Left renal cortex interstitium (tissue), 4 donors: ENCODE measurements around the gene TPRN. TPM values are rescaled to one million over a fixed set of nuclear protein-coding genes. Genes with fewer than 3 reads are reported as not detected.

Experiments used
- DNase-seq, 4 donors: peaks; one replicate each; pipeline ENCODE4 v3.0.0-alpha.2; 2013; ENCODE audit warnings: low read depth in 4 of 4, low spot score in 2 of 4, missing footprints in 1 of 4
- polyA plus RNA-seq, 4 donors: library from polyadenylated mRNA; unstranded; fragments of 120-200 nt; gene quantifications; one replicate each; pipeline ENCODE4 v1.2.1, GENCODE V29; 2013; ENCODE audit not compliant: insufficient read length in 4 of 4

Gene TPRN
- polyA plus RNA-seq, 4 donors: 12.8 to 15.4 (median 14.7) TPM

DNA sequence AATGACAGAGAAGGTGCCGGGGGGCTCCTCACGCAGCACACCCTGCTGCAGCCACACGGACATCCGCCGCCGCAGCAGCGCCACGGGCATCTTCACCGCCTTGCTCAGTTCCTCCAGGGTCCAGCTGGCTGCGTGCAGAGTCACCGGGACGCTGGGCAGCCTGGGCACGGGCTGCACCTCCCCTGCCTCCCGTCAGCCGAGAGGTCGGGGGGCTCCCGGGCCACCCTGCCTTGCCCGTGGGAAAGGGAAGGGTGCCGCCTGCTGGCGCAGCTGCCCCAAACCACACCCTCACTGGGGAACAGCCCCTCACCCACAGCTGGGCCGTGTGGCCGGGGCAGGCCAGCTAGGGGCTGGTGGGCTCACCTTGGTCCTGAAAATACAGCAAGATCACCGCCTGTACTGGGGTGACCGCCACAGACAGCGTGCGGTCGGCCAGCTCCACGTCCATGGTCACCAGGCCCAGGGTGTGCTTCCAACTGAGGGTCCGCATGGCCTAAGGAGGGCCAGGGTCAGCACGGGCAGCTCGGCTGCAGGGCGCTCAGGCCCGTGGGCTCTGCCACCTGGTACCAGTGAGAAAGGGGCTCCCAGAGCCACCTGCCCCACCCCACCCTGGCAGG, 25.1 kb downstream of the TPRN start:
- no peak for DNase-seq

DNA sequence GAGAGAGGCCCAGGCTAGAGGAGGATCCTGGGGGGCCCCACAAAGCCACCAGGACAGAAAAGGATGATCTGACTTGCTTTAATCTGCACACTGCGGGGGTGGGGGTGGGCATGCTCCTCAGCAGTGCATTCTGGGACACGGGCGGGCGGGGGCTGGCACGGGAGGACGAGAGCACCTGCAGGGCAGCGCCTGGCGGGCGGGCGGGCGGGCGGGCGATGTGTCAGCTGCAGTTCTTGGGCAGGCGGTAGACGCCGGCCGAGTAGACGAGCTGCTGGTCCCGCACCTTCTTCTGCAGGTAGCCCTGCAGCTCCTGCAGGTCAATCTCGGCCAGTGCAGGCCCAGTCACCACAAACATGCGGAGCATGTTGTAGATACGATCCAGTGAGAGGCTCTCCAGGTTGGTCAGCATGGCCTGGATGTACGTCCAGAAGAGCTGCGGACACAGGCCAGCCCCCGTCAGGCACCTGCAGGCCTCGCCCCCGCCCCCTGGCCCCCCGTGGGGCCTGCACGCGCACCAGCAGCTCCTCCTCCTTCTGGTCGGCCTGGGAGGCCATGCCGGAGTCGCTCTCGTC, 25.7 kb downstream of the TPRN start:
- no peak for DNase-seq

DNA sequence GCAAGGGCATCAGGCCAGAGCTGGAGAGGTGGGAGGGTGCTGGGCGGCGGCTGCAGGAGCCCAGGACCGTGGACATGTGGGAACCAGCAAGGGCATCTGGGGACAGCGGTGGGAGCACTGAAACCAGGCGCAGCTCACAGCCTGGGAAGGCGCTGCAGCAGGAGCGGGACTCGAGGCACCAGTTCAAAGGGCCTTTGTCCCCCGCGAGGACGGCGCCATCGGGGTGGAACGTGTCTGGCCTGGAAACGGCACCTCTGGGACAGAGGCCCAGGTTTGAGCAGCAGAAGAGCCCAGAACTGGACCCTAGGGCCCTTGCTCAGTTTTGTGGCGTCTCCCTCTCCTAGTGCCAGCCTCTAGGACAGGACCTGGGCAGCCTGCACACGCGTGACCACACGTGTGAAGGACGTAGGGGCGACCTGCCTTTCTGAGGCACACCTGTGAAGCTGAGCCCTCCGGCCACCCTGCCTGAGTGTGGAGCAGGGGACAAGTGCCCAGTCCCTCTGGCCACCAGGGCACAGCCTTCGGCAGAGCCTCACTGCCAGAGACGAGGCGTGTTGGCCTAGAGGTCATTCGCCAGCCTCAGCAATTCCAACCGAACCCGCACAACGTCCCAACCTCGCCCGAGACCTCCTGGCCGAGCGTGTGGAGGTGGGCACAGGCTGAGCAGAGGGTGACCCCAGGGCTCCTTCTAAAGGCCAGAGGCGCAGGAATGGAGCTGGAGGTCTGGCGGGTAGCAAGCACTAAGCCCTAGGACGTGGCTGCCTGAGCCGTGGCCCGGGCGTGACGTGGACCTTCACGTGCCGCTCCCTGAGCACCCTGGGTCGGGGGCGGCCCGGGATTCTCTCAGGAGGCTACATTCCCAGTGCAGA, 26.5 kb downstream of the TPRN start:
- DNase-seq: no peak

DNA sequence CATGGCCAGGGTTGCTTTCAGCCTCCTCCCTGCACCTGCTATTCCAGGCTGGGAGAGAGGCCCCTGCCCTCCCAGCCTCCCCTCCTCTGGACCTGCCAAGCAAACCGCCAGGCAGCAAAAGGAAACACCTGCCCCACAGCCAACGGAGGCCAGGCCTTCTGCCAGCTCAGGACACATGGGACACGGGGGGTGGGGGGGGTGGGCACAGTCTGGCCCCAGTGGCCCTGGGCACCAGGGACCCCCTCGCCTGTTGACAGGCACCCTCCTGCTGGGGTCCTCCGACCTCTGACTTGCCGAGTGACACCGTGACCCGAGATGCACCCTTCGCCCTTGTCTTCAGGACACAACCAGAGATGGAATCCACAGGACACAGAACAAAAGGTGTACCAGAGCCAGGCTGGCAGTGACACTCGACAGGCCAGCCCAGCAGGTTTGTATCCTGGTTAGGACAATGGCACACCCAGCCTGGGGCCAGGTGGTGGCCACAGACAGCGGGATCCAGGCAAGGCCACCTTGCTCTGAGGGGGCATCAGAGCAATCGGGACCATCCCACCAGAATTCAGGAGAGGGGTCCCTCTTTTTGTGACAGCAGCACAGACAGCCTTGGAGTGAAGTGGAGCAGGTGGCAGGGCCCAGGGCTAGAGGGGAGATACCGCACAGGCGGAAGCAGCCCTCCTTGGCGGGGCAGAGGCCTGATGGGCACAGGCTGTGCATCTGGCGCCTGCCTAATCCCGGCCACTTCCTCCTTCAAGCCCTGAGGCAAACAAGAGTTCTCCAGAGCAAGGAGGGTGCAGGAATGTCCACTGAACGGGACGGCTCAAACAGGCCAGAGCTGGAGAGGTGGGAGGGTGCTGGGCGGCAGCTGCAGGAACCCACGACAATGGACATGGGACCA, 27.4 kb downstream of the TPRN start:
- DNase-seq: no peak

DNA sequence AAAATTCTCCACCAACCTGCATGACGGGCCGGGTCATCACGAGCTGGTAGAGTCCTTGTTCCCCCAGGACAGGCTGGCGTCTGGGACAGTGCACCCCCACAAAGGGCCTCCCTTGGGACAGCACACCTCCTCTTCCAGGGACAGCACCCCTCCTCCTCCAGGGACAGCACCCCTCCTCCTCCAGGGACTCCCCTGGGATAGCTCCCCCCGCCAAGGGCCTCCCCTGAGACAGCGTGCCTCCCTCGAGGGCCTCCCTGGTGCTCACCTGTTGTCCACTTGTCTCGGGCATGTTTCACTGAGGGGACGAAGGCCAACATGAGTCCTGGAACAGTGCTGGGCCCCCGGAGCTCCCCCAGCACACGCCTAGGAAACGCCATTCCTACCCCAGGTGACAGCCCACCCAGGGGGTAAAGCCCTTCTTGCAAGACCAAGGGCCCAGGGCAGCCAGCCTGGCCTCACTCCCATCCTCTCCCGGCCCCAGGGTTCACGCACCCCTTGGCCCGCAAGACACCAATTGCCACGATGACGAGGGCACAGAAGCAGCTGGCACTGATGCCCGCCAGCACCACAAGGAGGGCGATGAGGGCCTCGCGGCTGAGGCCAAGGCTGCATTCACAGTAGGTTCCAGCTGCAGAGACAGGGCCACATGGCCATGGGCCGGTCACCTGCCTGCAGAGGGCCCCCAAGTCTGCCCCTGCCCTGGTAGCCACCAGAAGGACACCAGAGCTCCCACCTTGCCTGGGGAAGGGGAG, 29.2 kb downstream of the TPRN start:
- DNase-seq: no peak

DNA sequence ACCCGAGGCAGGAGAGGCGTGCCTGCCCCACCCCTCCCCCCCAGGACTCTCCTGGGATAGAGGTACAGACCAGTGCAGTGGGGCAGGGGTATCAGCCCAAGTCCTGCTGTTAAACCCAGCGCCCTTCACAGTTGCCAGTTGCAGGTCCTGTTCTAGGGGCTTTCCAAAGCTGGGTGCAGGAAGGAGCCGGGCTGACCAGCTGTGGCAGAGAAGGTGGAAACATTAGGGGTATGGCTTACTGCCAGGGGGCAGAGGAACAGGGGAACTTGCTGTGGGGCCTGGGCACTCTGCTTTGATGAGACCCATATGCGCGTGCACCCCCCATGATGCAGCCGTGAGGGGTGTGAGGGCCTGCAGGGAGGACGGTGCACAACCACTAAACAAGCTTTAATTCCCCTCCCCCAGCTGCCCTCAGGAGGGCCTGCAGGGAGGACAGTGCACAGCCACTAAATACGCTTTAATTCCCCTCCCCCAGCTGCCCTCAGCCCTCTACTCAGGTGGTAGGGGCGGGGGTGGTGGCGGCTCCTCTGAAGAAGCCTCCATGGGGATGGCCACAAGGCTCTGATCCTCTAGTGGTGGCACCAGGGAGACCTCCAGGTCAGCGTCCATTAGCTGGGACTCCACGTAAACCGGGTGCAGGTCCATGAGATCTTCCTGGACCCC, 29.9 kb downstream of the TPRN start:
- DNase-seq: no peak

DNA sequence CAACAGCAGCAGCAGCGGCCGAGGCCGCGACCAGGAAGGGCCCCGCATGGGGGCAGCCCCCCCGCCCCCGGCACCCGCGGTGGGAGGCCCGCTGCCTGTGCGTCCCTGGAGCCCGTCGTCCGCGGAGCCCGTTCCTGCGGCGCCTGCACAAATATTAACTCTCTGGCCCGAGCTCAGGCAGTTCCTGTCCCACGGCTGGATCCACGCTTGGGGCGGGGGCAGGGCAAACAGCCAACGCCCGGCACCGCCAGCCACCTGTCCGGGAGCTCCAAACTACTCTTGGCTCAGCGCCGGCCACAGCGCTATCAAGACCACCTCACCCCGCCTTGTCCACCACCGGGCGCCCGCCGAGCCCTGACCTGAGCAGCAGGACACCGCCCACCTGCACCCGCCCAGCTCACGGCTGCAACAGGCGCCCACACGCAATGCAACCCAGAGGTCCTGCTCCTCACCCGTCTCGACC, 30.6 kb downstream of the TPRN start, which contains the start of gene LRRC26:
TSS of gene LRRC26 (minus strand) at position 156 of the 463 bp plus-strand sequence. CDS start at position 48, 108 bp downstream.
- DNase-seq: no peak

DNA sequence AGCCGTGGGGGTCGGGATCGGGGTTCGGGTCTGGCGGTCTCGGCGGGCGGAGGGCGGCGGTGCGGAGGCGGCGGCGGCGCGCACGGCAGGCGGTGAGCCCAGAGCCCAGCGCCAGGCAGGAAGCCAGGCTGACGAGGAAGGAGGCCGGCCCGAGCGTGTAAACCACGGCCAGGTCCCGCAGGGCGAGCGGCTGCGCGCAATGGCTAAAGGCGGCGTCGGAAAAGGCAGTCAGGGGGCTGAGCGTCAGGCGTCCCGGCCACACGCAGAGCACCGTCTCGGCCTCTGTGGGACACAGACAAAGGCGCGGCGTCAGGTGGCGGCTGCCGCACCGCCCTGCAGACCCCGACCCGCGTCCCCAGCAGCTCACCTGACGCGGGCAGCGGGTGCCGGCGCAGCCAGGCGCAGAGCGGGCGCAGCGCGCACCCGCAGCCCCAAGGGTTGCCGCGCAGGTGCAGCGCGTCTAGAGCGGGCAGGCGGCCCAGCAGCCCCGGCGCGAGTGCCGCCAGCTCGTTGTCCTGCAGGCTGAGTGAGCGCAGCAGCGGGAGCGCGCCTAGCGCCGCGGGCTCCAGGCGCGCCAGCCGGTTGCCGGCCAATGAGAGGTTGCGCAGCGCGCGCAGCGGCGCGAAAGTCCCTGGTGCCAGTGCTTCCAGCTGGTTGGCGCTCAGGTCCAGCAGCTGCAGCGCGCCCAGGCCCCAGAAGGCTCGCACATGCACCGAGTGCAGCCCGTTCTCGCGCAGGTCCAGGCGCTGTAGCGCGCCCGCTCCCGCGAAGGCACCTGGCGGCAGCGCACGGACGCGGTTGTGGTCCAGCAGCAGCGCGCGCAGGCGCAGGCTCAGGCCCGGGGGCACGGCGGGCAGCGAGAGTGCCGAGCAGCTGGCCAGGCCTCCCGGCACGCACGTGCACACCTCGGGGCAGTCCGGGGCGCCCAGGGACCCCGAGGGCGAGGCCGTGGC, 31.4 kb downstream of the TPRN start:
- peak in 1 of 4 donors; percentile 24 for DNase-seq

DNA sequence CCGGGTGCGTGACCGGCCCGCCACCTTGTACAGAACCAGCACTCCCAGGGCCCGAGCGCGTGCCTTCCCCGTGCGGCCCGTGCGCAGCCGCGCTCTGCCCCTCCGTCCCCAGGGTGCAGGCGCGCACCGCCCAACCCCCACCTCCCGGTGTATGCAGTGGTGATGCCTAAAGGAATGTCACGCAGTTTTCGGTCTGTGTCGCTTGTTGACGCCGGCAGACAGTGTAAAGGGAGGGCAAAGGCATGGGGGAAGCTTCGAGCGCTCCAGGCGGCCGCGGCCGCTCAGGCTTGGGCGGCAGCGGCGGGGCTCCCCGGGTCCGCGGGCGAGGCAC, 32.0 kb downstream of the TPRN start:
- no peak for DNase-seq

DNA sequence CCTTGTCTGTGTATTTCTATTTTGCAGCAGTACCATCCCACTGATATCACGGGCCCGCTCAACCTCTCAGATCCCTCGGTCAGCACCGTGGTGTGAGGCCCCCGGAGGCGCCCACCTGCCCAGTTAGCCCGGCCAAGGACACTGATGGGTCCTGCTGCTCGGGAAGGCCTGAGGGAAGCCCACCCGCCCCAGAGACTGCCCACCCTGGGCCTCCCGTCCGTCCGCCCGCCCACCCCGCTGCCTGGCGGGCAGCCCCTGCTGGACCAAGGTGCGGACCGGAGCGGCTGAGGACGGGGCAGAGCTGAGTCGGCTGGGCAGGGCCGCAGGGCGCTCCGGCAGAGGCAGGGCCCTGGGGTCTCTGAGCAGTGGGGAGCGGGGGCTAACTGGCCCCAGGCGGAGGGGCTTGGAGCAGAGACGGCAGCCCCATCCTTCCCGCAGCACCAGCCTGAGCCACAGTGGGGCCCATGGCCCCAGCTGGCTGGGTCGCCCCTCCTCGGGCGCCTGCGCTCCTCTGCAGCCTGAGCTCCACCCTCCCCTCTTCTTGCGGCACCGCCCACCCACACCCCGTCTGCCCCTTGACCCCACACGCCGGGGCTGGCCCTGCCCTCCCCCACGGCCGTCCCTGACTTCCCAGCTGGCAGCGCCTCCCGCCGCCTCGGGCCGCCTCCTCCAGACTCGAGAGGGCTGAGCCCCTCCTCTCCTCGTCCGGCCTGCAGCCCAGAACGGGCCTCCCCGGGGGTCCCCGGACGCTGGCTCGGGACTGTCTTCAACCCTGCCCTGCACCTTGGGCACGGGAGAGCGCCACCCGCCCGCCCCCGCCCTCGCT, 32.6 kb downstream of the TPRN start:
- no peak for DNase-seq

DNA sequence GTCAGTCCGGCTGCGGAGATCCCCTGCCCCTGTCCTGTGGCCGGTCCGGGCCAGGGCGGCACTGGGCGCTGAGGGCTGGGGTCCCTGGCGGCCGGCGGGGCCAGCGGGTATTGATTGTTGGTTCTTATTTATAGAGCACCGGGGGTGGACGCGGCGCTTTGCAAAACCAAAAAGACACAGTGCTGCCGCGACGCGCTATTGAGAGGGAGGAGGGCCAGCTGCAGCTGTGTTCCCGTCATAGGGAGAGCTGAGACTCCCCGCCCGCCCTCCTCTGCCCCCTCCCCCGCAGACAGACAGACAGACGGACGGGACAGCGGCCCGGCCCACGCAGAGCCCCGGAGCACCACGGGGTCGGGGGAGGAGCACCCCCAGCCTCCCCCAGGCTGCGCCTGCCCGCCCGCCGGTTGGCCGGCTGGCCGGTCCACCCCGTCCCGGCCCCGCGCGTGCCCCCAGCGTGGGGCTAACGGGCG, 33.2 kb downstream of the TPRN start:
- no peak for DNase-seq

DNA sequence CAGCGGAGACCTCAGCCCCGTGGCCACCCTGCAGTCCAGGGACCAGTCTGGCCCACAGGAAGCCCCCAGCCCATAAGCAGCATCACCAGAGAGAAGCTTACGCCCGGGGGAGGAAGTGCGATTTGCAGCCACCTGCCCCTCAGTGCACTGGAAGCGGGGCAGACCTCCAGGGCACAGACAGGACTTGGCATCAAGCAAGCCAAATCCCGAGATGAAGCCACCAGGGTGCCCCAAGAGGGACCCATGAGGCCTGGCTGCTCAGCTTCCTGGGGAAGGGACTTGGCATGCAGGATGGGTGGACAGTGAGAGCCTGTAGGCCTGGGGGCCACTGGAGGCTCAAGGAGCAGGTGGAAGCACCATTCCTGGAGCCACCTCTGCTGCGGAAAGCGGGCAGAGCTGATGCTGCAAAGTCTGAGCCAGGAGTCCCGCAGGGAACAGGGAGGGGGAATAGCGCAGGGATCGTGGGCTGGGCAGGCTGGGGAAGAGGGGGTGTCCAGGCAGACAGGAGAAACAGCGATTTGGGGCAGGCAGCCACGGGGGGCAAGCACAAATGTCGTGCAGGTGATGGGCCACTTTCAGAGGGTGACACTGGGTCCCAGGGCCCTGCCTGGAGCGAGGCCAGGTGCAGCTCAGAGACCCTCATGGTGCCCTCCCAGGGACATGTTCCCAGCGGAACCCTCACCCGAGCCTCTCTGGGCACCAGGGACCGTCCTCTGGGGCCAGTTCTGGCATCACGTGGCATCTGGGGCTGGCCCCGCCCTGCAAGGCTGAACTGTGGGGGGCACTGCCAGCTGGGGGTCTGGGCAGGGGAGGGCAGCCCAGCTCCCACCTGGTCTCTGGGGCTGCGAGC, 33.9 kb downstream of the TPRN start:
- DNase-seq: no peak

DNA sequence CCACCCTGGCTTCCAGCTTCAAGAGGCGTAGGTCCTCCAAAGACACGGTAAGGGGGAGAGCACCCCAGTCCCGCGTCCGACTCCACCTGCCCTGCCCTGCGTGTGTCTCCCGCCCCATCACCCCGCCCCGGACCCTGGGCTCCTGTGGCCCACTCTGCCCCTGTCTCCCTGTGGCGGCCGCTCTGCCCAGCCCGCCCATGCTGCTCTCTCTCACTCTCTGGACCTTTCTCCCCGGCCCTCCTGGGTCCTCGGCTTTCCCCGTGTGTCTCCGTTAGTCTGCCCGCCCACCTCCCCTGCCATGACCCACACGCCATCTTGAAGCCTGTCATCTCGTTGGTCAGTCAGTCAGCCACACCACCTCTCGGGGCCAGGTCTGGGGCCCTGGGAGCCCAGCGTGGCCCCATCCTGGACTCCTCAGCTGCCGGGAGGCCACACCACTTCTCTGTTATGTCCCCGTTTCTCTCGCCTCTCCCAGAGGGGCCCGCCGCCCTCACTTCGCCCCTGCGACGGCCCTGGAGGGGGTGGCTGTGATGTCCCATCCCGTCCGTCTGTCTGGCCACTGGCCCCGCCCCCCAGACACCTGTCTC, 35.2 kb downstream of the TPRN start:
- no peak for DNase-seq

DNA sequence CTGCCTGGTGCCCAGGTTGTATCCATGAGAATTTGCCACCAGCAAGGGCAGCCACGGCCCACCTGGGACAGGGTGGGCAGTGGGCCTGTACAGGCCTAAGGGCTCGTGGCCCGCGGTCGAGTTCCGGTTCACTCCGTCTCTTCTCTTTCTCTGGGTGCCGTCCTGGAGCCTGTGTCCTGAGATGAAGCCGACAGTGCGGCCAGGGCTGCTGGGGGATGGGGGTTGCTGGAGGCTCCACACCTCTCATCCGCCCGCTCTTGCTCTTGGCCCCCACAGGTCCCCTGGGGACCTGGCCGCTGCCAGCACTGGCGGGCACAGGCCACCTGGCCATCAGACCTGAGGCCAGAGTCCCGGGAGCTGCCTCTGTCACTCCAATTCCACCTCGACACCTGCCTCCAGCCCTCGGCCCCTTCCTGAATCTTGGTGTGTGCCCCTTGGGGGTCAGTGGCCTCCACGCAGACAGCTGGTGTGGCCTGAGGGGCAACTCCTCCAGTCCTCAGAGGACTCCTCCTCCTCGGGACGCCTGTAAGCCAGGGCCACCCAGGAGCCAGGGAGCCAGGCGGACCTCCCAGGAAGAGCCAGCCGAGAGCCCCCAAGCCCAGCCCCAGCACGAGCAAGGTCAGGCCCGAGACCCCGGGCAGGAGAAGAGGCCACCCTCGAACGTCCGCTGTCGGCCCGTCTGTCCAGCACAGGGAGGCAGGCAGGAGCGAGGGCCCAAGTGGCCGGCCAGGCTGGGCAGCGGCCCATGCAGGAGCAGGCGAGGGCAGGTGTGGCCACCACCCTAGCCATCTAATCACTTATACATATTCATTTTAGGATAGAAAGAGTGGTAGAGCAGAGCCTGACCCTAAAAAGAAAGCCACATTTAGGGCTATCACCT, 35.9 kb downstream of the TPRN start:
- DNase-seq: no peak

DNA sequence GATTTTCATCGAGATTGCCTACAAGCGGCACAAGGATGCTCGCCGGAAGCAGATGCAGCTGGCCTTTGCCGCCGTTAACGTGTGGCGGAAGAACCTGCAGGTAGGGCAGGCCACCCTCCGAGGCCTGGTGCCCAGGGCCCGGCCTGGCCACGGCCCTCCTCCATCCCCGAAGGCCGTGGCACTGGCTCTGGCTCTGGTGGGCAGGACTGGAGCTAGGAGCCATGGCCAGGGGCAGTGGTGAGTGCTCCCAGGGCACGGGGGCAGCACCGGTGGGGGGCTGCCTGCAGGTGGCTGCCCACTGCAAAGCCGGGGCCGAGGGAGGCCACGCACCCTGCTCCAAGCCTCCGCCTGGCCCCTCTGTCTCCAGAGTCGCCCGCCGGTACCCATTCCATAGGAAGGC, 36.7 kb downstream of the TPRN start:
- no peak for DNase-seq
